T follicular helper cell (primary cell): ENCODE measurements around the gene FGD4.

Experiments
- DNase-seq: peaks from one replicate; pipeline ENCODE4 v3.0.0-alpha.2; 2020; ENCODE audit warnings: low read depth

FGD4 gene

DNA sequence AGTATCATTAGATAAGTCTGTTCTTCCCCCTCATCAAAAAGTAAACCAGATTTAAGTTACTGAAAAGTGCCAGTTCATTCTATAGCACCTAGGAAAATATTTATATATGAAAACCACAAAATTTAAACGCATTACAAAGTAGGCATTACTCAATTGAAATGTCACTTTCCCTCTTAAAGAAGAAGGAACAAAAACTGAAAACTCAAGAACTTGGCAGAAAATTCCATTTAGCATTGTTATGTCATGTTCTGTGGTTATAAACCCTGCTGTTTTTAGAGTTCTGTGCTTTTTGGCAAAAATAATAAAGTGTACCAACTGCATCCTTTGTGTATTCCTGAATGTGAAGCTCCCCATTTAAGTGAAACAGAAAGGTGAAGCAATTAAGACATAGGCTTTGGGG, 3.6 kb downstream of the FGD4 start:
- DNase-seq, result no peak

DNA sequence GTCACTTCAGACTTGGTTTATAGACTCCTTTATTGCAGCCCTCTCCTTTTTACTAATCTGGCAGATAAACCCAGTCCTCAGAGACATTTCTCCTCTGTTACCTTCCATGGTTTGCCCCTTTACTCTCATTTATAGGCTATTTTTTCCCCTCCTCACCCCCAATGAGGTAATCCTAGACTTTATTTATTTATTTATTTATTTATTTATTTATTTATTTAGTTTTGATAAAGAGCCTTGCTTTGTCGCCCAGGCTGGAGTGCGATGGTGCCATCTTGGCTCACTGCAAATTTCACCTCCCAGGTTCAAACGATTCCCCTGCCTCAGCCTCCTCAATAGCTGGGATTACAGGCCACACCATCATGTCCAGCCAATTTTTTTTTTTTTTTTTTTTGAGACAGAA, 8.4 kb downstream of the FGD4 start:
- DNase-seq, result no peak

DNA sequence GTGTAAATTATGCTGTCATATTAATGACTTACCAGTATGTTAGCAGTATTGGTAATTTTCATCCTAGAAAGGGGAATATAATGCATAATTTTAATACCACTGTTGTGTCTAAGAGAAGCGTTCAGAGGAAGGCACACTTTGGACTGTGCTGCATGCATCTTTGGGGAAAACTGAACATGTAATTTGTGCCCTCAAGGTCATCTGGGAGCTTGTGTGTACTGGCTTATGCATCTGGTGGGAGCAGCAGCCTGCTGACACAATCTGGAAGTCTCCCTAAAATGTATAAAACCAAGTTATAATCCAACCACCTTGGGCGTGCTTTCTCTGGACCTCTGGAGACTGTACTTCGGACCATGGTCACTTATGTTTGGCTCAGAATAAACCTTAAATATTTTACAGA, 14.1 kb downstream of the FGD4 start:
- no peak for DNase-seq

DNA sequence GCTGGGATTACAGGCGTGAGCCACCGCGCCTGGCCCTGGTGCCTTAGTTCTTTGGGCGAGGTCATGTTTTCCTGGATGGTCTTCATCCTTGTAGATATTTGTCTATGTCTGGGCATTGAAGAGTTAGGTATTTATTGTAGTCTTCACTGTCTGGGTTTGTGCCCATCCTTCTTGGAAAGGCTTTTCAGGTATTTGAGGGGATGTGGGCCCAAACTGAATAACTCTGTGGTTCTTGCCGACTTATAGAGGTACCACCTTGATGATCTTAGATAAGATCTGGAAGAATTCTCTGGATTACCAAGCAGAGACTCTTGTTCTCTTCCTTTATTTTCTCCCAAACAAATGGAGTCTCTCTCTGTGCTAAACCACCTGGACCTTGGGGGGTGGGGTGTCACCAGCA, 18.9 kb downstream of the FGD4 start:
- DNase-seq, result no peak

DNA sequence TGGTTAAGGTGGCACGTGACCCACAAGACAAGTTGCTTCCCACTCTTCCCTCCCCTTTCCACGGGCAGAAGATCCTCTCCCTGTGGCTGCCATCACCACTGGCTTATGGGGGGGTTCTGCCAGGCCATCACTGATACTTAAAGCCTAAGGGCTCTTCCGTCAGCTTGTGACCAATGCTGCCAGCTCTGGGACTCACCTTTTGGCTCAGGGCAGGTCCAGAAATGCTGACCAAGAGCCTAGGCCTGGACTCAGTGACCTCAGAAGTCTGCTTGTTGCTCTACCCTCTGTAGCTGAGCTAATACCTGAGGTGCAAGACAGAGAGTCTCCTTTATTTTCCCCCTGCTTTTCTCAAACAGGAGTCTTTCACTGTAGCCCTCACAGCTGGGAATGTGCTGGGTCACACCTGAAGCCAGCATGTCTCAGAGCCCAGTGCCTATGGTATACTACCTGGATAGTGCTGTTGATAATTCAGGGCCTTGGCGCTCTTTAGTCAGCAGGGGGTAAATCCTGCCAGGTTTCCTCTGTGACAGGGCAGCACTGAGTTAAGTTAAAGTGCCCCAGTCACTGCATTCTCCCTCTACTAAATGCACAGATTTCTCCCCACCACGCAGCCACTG, 19.7 kb downstream of the FGD4 start:
- DNase-seq, result no peak

DNA sequence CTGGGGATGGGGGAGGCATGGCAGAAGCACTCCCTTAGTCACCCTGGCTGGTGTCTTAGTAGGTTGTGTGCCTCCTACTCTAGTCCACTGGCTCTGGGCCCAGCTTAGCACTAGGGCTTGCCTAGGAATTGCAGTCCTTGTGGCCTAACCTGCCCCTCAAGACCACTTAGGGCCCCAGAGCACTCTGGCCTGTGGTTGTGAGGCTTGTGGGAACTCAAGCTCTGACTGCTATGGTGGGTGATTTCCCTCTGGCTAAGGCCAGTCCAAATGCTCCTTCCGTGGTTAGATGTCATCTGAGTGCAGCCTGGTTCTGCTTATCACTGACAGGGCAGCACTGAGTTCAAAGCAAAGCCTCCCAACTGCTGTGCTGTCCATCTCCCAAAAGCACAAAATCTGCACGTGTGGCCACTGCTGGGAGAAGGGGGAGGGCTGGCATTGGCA, 20.2 kb downstream of the FGD4 start:
- no peak for DNase-seq

DNA sequence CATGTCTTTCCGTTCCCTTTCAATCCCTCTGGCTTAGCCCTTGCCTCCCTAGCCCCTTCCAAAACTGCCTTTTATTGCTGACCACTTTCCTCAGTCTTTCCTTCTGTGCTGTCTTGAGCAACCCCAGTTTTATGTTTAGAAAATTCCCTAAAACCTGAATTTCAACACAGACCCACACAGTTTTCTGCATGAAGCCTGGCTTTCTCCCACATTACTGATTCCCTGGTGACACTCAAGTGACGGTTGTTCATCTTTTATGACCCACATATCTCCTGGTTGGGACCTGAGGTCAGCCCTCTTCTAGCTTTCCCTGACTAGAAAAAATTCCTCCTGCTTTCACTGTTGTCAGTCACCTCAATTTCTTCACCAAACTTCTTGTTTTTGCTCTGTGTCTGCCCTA, 21.0 kb downstream of the FGD4 start:
- no peak for DNase-seq

DNA sequence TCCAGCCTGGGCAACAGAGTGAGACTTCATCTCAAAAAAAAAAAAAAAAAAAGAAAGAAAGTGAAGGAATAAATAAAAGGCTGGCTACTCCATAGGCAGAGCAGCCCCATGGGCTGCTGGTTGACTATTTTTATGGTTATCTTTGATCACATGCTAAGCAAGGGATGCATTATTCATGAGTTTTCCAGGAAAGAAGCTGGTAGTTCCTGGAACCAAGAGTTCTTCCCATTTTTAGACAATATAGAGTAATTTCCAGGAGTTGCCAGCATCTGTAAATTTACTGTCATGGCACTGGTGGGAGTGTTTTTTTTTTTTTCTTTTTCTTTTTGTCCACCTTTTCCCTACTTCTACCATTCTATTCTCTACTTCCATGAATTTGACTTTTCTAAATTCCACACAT, 24.2 kb downstream of the FGD4 start:
- no peak for DNase-seq

DNA sequence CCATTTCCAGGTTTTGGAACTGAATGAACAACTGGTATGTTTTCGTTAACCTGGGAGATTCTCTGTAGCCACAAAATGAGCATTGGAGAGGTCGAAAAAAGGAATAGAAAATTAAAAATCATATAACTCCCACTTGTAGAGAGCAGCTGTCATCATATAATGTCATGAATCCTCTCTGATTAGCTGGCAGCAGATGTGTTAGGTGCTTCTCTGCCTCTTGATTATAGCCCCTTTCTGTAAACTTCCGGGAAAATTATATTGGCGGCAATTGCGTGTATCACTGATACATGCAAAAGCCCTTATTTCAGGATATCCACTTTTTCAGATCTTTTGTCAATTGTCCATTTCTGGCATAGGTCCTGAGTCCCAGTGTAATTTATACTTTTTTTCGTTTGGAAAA, 31.7 kb downstream of the FGD4 start:
- no peak for DNase-seq

DNA sequence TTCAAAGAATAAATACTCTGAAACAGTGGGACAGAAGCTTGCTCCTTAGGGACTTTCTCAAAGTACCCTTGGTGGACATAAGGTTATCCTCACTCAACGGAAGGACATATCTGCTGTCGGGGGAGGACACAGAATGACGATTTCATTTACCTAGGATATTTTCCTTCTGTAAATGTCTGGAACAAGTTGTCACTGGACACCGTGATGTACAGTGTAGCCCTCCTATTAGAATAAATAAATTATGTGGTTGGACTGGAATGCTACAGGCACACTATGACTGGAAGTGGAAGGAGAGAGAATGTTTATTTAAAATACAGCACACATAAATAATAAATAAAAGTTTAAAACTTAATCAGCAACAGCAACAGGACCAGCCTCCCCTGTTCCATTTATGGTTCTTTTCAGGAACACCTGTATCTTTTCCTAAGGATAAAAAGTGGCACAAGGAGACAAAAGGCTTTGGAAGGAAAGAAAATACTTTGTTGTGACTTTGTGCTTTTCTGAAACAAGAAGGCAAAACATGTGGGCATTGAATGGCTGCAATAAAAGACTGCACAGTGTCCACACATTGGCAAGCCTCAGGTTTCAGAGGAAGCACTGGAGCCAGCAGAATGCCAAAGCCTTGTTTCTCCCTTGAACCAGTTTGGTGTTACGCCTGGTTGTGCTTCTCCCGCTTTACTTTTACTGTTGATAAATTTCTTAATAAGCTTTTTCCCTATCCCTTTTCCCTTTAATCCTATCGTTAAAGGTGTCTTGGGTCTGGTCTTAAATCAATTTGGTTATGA, 36.8 kb downstream of the FGD4 start:
- no peak for DNase-seq

DNA sequence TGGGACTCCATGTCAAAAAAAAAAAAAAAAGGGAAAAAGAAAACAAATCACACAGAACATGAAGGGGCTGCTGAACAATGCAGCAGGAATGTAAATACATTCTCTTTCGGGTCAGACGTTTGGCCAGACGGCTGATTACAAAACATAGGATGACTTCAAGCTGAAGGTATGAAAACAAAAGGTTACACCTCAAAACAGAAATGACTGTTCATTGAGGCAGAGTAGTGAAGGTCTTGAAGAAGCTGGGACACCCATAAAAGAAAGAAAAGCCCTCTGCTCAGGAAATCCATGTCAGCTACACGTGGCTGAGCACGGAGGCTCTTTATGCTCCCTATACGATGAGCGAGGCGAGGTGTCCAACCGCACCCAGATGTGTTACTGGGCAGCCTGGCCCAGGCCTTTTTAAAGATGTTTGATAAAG, 37.7 kb downstream of the FGD4 start:
- no peak for DNase-seq

DNA sequence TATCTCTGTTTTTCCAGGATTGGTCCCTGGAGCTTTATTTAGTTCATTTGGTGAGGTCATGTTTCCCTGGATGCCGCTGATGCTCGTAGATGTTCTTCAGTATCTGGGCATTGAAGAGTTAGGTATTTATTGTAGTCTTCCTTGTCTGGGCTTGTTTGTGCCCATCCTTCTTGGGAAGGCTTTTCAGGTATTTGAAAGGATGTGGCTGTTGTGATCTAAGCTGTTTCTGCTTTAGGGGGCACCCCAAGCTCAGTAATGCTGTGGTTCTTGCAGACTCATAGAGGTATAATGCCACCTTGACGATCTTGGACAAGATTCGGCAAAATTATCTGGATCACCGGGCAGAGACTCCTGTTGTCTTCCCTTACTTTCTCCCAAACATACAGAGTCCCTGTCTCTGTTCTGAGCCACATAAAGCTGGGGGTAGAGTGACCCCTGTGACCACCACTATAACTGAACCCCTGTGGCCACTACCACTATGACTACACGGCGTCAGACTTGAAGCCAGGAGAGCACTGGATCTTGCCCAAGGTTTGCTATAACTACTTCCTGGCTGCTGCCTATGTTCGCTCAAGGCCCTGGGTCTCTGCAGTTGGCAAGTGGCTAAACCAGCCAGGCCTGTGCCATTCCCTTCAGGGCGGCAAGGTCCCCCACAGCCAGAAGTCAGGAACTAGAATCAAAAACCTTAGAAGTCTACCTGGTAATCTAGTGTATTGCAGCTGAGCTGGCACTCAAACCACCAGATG, 40.9 kb downstream of the FGD4 start:
- no peak for DNase-seq

DNA sequence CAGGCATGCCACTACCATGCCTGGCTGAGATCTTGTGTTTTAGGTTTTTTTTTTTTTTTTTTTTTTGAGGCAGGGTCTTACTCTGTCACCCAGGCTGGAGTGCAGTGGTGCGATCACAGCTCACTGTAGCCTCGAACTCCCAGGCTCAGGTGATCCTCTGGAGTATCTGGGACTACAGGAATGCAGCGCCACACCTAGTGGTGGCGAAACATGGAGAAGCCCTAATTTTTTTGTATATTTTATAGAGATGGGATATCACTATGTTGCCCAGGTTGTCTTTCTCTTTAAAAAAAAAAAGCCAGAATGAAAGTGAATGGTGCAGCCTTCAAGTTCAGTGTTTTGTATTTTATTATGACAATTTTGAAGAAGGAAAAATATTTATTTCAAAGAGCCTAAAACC, 44.1 kb downstream of the FGD4 start:
- DNase-seq, result no peak

DNA sequence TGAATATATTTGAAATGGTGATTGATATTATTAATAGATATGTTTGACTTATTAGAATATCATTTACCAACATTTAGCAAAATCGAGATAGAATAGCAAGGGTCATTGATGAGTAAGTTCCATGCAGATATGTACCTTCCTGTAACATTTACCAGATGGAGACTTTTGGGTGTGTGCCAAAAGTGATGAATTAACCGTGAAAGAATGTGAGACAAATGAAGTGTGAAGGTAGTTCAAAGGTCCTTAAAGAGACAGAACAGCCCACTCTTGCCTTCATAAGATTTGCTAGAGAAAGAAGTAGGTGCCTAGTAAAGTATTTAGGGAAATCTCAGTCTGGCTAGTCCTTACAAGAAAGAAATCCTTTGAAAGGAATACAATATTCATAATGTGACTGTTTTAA, 45.5 kb downstream of the FGD4 start:
- no peak for DNase-seq

DNA sequence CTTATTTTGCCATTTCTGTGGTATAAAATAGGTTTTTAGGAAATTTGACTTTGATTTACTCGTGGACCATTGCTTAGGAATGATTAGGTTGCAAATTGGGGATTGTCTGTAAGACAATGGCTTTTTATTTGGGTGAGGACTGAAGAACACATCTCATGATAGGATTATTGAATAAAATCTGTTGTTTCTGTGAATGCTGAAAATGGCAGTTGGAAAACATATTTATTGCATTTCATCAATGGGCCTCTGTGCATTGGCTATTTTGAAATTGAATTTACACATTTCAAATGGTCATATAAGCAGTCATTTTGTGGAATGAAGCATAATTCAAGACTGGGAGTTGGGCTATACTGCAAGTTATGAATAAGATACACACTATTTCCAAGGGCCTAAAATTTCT, 46.0 kb downstream of the FGD4 start:
- no peak for DNase-seq

DNA sequence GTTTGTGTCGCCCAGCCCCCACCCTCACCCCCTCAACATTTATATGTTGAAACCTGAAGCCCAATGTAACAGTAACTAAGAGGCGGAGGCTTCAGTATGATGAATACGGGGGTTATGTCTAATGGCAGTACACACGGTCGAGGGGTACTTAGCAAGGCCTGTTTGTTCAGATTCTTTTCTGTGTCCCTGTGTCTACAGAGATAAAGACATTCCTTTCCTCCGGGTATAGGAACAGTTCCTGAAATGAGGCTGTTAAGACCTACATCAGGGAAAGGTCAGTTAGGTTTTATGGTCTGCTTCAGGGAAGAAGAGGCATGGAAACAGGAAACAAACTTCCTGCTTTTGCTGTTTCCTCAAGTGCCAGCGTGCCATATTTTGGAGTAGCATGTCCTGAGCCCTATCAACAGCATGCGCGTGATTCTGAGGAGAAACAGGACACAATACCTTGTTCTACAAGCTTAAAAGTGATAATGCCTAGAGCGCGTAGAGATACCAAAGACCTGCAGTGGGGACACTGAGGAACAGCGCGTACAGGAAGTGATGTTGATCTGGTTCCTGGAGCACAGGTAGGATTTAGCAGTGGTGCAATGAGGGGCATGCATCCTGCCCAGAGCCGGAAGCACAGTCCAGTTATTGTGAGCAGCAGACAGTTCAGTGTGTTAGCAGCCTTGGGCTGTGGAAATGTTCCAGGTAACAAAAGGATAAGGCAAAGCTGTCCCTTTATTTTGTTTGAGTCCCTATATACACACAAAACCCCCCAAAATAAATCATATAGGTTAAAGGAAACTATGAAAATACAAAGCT, 47.2 kb downstream of the FGD4 start:
- no peak for DNase-seq

DNA sequence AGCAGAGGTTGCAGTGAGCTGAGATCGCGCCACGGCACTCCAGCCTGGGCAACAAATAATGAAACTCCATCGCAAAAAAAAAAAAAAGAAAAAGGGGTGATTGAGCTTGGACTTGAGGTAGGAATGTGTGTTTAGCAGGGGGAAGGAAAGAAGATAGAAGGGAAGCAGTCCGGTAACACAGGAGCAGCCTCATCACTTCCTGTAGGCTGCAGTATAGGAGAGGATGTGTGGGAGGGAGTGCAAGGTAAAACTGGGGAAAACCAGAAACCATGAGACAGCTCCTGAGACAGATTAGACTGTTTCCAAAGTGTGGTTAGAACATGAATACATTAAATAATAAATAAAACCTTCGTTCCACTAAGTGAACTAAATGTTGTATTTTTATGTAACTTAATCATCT, 49.2 kb downstream of the FGD4 start:
- DNase-seq, result no peak

DNA sequence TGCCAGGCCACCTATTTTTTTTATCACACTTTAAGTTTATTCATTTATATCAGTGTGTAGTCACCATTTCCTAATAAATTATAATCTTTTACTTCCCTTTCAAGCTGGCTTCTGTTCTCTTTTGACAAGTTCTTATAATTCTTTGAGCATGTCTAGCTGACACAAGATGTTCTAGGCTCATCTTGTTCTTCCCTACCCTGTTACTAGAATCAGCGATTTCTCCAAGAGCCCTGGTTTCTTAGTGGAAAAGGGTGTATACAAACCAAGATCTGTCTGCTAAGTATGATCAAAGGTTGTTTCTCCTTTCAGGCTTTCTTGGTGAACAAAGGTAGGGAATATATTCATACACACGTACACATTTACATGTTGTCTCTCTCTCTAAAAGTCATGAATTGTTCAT, 51.0 kb downstream of the FGD4 start:
- DNase-seq, result no peak

DNA sequence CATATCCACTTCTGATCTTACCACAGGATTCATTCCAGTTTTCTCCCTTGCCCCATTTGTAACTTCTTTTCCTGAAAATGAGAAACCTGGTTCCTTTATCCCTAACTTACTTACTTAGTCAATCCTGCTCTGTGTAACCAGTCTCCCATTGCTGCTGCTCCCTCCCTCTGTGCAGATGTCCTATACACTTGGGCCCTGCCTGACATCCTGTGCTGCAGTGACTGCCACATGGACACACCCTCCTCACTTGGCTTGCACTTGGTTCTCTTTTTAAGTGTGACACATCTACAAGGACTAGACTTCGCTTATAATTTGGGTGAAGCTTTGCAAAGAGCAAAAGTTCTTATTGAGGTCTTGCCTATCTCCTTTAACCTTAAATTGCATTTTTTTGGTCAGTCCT, 51.4 kb downstream of the FGD4 start:
- no peak for DNase-seq

DNA sequence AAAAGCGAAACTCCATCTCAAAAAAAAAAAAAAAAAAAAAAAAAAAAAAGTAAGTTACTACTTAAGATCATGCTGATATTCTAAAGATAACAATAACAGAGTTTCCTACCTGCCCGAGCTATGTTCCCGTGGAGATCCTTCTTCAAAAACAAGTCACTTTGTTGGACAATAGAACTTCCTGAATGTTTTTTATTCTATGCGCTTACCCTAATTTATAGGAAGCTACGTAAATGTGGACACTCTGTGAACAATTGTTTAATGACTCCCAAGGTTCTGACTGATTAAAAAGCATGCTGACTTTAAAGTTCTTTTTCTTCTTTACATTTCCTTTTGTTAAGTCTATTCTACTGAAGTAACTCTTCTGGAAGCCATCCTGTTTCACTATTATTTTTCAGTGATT, 52.5 kb downstream of the FGD4 start:
- no peak for DNase-seq

DNA sequence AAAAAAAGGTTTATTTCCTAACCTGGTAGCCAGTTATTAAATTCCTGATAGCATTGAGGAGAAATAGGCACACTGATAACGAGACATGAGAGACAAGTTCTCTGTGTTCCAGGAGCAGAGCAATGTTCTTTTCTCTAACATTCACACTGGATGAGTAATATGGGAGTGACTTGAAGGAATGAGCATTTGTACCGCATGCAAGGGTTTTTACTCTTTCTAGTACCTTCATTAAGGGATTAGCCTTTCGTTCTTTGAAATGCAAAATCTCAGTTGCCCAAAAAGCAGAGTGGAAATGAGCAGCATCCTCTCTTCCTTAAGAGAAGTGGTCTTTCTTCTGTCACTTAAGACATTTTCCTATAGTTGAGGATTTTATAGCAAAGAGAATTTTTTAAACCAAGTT, 54.7 kb downstream of the FGD4 start:
- no peak for DNase-seq

DNA sequence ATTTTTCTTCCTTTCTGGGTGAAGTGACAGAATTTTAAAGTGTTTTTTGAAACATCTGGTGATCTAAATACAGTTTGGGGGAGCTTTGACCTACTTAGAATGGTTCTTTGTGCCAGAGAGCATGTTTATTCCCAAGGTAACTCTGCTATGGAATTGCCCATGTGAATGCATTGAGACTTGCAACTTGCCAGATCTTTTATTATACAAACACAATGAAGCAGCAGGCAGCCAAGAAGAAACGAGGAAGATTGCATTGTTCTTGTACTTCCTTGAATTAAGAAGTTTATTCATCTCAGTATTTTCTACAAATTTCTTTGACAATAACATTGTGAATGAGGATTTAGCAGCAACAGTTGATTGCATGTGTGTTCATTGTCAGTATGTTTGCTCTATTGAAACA, 55.5 kb downstream of the FGD4 start:
- DNase-seq, result no peak
